NCI-H1105 (cell line): ENCODE results near the gene RUSF1.

Experiments used
- DNase-seq: peaks from one replicate; lab custom pipeline; 2025; lab: John Stamatoyannopoulos, UW

RUSF1 gene

GRCh38 chr16:31471241-31471874 is 36.8 kb downstream of the RUSF1 start:
- DNase-seq, result no peak

- no peak for DNase-seq
Observed at GRCh38 chr16:31470615-31471014, 37.6 kb downstream of the RUSF1 start.

- DNase-seq, result no peak
Observed at GRCh38 chr16:31467858-31468257, 40.3 kb downstream of the RUSF1 start.

GRCh38 chr16:31467151-31467773 is 40.9 kb downstream of the RUSF1 start:
- no peak for DNase-seq

- no peak for DNase-seq
Observed at GRCh38 chr16:31466381-31466841, 41.8 kb downstream of the RUSF1 start.

- no peak for DNase-seq
Observed at GRCh38 chr16:31465788-31466370, 42.3 kb downstream of the RUSF1 start.

- DNase-seq, result no peak
Observed at GRCh38 chr16:31464781-31465260, 43.4 kb downstream of the RUSF1 start.

GRCh38 chr16:31464348-31464769 is 43.8 kb downstream of the RUSF1 start:
- DNase-seq, result no peak

- DNase-seq, result no peak
Observed at GRCh38 chr16:31461921-31462804, 46.0 kb downstream of the RUSF1 start.

- DNase-seq, result no peak
Observed at GRCh38 chr16:31461201-31461920, 46.8 kb downstream of the RUSF1 start.

- no peak for DNase-seq
Observed at GRCh38 chr16:31460582-31461002, 47.6 kb downstream of the RUSF1 start.

GRCh38 chr16:31459687-31460581 is 48.3 kb downstream of the RUSF1 start:
- DNase-seq, result peak; percentile 98

GRCh38 chr16:31458844-31459686 is 49.1 kb downstream of the RUSF1 start, which contains the start of gene ARMC5:
ARMC5 (plus strand) TSS chr16:31459501; CDS start chr16:31459525, 24 bp downstream.
- DNase-seq, result peak; percentile 95

- peak; percentile 2 for DNase-seq
Observed at GRCh38 chr16:31458073-31458843, 49.9 kb downstream of the RUSF1 start.

GRCh38 chr16:31456988-31457360 is 51.2 kb downstream of the RUSF1 start:
- no peak for DNase-seq

GRCh38 chr16:31455601-31456314 is 52.4 kb downstream of the RUSF1 start:
- DNase-seq, result no peak

- no peak for DNase-seq
Observed at GRCh38 chr16:31453255-31454204, 54.7 kb downstream of the RUSF1 start.
